ENCODE data around the gene TAS2R50.

- TF ChIP-seq CTCF (IDR thresholded peaks at IDR 0.05) (no peak), POLR2A (IDR thresholded peaks at IDR 0.05) (no peak), EP300 (IDR thresholded peaks at IDR 0.05; ENCODE audit: low read depth) (no peak)
Observed at GRCh38 chr12:10998204-10998603, 11.5 kb upstream of the TAS2R50 start, which contains the start of gene TAS2R20.
